Medulla oblongata (tissue), 1 donor: Measurements from ENCODE around the gene RBMS3.

Experiments used
- DNase-seq: peaks from one replicate; pipeline ENCODE4 v3.0.0-alpha.2; 2015; ENCODE audit errors: extremely low spot score

RBMS3 gene

GRCh38 chr3:29936766-29937165, 655.9 kb downstream of the RBMS3 start:
- no peak for DNase-seq

GRCh38 chr3:29937185-29937584, 656.3 kb downstream of the RBMS3 start:
- DNase-seq, result no peak

GRCh38 chr3:29940759-29941323, 660.0 kb downstream of the RBMS3 start:
- DNase-seq, result no peak

GRCh38 chr3:29942297-29942696, 661.4 kb downstream of the RBMS3 start:
- no peak for DNase-seq

GRCh38 chr3:29949131-29949530, 668.3 kb downstream of the RBMS3 start:
- no peak for DNase-seq

GRCh38 chr3:29949940-29950616, 669.2 kb downstream of the RBMS3 start:
- no peak for DNase-seq

GRCh38 chr3:29952431-29952830, 671.6 kb downstream of the RBMS3 start:
- DNase-seq, result no peak

GRCh38 chr3:29955413-29955812, 674.5 kb downstream of the RBMS3 start:
- no peak for DNase-seq

- DNase-seq, result no peak
Measured at GRCh38 chr3:29958816-29959215, 677.9 kb downstream of the RBMS3 start.

GRCh38 chr3:29971895-29972294, 691.0 kb downstream of the RBMS3 start:
- no peak for DNase-seq

GRCh38 chr3:29972320-29972993, 691.6 kb downstream of the RBMS3 start:
- no peak for DNase-seq

GRCh38 chr3:29973763-29974162, 692.9 kb downstream of the RBMS3 start:
- DNase-seq, result no peak

- DNase-seq, result no peak
Measured at GRCh38 chr3:29976871-29977270, 696.0 kb downstream of the RBMS3 start.

GRCh38 chr3:29977360-29977759, 696.5 kb downstream of the RBMS3 start:
- no peak for DNase-seq

GRCh38 chr3:29978036-29978435, 697.2 kb downstream of the RBMS3 start:
- no peak for DNase-seq

GRCh38 chr3:29991198-29991597, 710.3 kb downstream of the RBMS3 start:
- no peak for DNase-seq

GRCh38 chr3:30002797-30003196, 721.9 kb downstream of the RBMS3 start:
- DNase-seq, result no peak

GRCh38 chr3:30003741-30004140, 722.9 kb downstream of the RBMS3 start:
- DNase-seq, result no peak

- DNase-seq, result no peak
Measured at GRCh38 chr3:30004481-30004880, 723.6 kb downstream of the RBMS3 start.

- DNase-seq, result no peak
Measured at GRCh38 chr3:30006111-30006510, 725.2 kb downstream of the RBMS3 start.

GRCh38 chr3:30007668-30008067, 726.8 kb downstream of the RBMS3 start:
- no peak for DNase-seq

- no peak for DNase-seq
Measured at GRCh38 chr3:30011237-30011803, 730.4 kb downstream of the RBMS3 start.
